Measurements from ENCODE around the gene UGT1A5.
A peak's percentile ranks its signal among the peaks of the same experiment; 100 is the strongest.

UGT1A5 gene

GRCh38 chr2:233707940-233708644 lies 4.6 kb upstream of the UGT1A5 start:
- Mint-ChIP-seq H3K4me3 (no peak overlapping the region), H3K27ac (no peak overlapping the region), H3K4me1 (no peaks in the 10 kb centered on the region), H3K27me3 (ENCODE audit: low read depth) (peaks cover 18% of the 10 kb centered on the region), H3K9me3 (peaks cover 6% of the 10 kb centered on the region), H3K36me3 (ENCODE audit: low read depth) (no peaks in the 10 kb centered on the region)
- TF ChIP-seq CTCF (IDR thresholded peaks at IDR 0.05; ENCODE audit: unreplicated experiment in 3 of 3) = no peak

GRCh38 chr2:233708942-233709341 lies 3.8 kb upstream of the UGT1A5 start:
- no peak overlapping the region for H3K27ac Mint-ChIP-seq

GRCh38 chr2:233711312-233712008 lies 1.2 kb upstream of the UGT1A5 start:
- no peaks in the 10 kb centered on the region for H3K4me1 Mint-ChIP-seq
- no peak overlapping the region for H3K4me3 Mint-ChIP-seq
- H3K36me3 Mint-ChIP-seq (ENCODE audit: low read depth) = no peaks in the 10 kb centered on the region
- peaks cover 29% of the 10 kb centered on the region for H3K27me3 Mint-ChIP-seq (ENCODE audit: low read depth)
- no peak overlapping the region for H3K27ac Mint-ChIP-seq
- TF ChIP-seq CTCF (IDR thresholded peaks at IDR 0.05; ENCODE audit: unreplicated experiment in 3 of 3) = peak; percentile 75 to 81 (median 81)
- H3K9me3 Mint-ChIP-seq = no peaks in the 10 kb centered on the region

More at GRCh38 chr2:233708942-233709341, 3.8 kb upstream of the UGT1A5 start:
- Mint-ChIP-seq H3K9me3 (peaks cover 6% of the 10 kb centered on the region), H3K4me1 (no peaks in the 10 kb centered on the region), H3K4me3 (no peak overlapping the region), H3K27me3 (ENCODE audit: low read depth) (peaks cover 21% of the 10 kb centered on the region), H3K36me3 (ENCODE audit: low read depth) (no peaks in the 10 kb centered on the region)
- TF ChIP-seq CTCF (IDR thresholded peaks at IDR 0.05; ENCODE audit: unreplicated experiment in 3 of 3) = no peak

GRCh38 chr2:233713262-233713615 lies 532 bp downstream of the UGT1A5 start:
- Mint-ChIP-seq H3K27ac (no peak overlapping the region), H3K4me3 (no peak overlapping the region), H3K27me3 (ENCODE audit: low read depth) (peaks cover 25% of the 10 kb centered on the region), H3K36me3 (ENCODE audit: low read depth) (no peaks in the 10 kb centered on the region), H3K4me1 (no peaks in the 10 kb centered on the region), H3K9me3 (no peaks in the 10 kb centered on the region)
- no peak for TF ChIP-seq CTCF (IDR thresholded peaks at IDR 0.05; ENCODE audit: unreplicated experiment in 3 of 3)

- no peak for TF ChIP-seq CTCF (IDR thresholded peaks at IDR 0.05; ENCODE audit: unreplicated experiment in 3 of 3)
- no peaks in the 10 kb centered on the region for H3K9me3 Mint-ChIP-seq
- no peak overlapping the region for H3K27ac Mint-ChIP-seq
- no peak overlapping the region for H3K4me3 Mint-ChIP-seq
- peaks cover 26% of the 10 kb centered on the region for H3K27me3 Mint-ChIP-seq (ENCODE audit: low read depth)
- H3K36me3 Mint-ChIP-seq (ENCODE audit: low read depth) = no peaks in the 10 kb centered on the region
- H3K4me1 Mint-ChIP-seq = no peaks in the 10 kb centered on the region
Measured at GRCh38 chr2:233714121-233714520, 1.4 kb downstream of the UGT1A5 start.

GRCh38 chr2:233718552-233718951 lies 5.8 kb downstream of the UGT1A5 start, which contains the start of gene UGT1A4:
Gene UGT1A4 (plus strand): TSS chr2:233718736. CDS start chr2:233718821, 85 bp downstream.
- Mint-ChIP-seq H3K27ac (no peak within 1 kb of the TSS), H3K4me3 (no peak within 1 kb of the TSS), H3K36me3 (ENCODE audit: low read depth) (no peaks in the 10 kb centered on the region), H3K4me1 (no peaks in the 10 kb centered on the region), H3K9me3 (peaks cover 6% of the 10 kb centered on the region), H3K27me3 (ENCODE audit: low read depth) (peaks cover 26% of the 10 kb centered on the region)
- no peak for TF ChIP-seq CTCF (IDR thresholded peaks at IDR 0.05; ENCODE audit: unreplicated experiment in 3 of 3)
